ENCODE measurements around the gene TRANK1. TPM values are rescaled to one million over a fixed set of nuclear protein-coding genes. Genes with fewer than 3 reads are reported as not detected.

TRANK1 gene
- total and polyA plus RNA-seq, 10 donors = 5.3 to 75.6 (median 54.2) TPM

- no peak for DNase-seq
- no peak overlapping the region for H3K4me3 ChIP-seq
- no peaks in the 10 kb centered on the region for H3K9me3 ChIP-seq
- 72 to 92% (median 80%) methylated on average over 2 of the region's 2 CpGs for WGBS, 5 donors
- H3K4me1 ChIP-seq = peaks cover 0 to 35% (median 10%) of the 10 kb centered on the region in 6 donors
- peaks cover 0 to 68% (median 23%) of the 10 kb centered on the region in 6 donors for H3K36me3 ChIP-seq
- no peaks in the 10 kb centered on the region for H3K27me3 ChIP-seq (replicated peaks in 1 of 7)
- intact Hi-C loops (cut with DNase I; ENCODE audit: low total_unique reads) = loop anchor here (5.0 kb wide), 1 partner anchor 134 kb away; no protein-coding TSS in a partner anchor
- no peak for TF ChIP-seq POLR2A (IDR thresholded peaks at IDR 0.05)
- H3K27ac ChIP-seq = no peak overlapping the region
Observed at GRCh38 chr3:36866368-36866767, 78.5 kb downstream of the TRANK1 start.

GRCh38 chr3:36864180-36865053 is 80.4 kb downstream of the TRANK1 start:
- Histone ChIP-seq H3K4me3 (no peak overlapping the region), H3K27me3 (replicated peaks in 1 of 7) (no peaks in the 10 kb centered on the region), H3K36me3 (peaks cover 0 to 70% (median 34%) of the 10 kb centered on the region in 6 donors), H3K4me1 (peaks cover 0 to 35% (median 10%) of the 10 kb centered on the region in 6 donors), H3K9me3 (no peaks in the 10 kb centered on the region), H3K27ac (peak overlapping the region in 4 of 8 donors; percentile 1 to 72 (median 54))
- intact Hi-C loops (cut with DNase I; ENCODE audit: low total_unique reads) = loop anchor here (5.0 kb wide), 1 partner anchor 132 kb away; no protein-coding TSS in a partner anchor
- TF ChIP-seq POLR2AphosphoS5 (IDR thresholded peaks at IDR 0.05) (no peak), POLR2A (IDR thresholded peaks at IDR 0.05) (no peak)
- TF ChIP-seq, protein P1, sequence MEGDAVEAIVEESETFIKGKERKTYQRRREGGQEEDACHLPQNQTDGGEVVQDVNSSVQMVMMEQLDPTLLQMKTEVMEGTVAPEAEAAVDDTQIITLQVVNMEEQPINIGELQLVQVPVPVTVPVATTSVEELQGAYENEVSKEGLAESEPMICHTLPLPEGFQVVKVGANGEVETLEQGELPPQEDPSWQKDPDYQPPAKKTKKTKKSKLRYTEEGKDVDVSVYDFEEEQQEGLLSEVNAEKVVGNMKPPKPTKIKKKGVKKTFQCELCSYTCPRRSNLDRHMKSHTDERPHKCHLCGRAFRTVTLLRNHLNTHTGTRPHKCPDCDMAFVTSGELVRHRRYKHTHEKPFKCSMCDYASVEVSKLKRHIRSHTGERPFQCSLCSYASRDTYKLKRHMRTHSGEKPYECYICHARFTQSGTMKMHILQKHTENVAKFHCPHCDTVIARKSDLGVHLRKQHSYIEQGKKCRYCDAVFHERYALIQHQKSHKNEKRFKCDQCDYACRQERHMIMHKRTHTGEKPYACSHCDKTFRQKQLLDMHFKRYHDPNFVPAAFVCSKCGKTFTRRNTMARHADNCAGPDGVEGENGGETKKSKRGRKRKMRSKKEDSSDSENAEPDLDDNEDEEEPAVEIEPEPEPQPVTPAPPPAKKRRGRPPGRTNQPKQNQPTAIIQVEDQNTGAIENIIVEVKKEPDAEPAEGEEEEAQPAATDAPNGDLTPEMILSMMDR (IDR thresholded peaks at IDR 0.05 in 8 of 11, conservative IDR thresholded peaks at IDR 0.05 in 3 of 11) = no peak
- no peak for DNase-seq
- WGBS, 5 donors = 33 to 50% (median 38%) methylated on average over 5 of the region's 5 CpGs

GRCh38 chr3:36862076-36862755 is 82.6 kb downstream of the TRANK1 start:
- intact Hi-C loops (cut with DNase I; ENCODE audit: low total_unique reads) = no loop called here
- TF ChIP-seq POLR2AphosphoS5 (IDR thresholded peaks at IDR 0.05) = no peak
- TF ChIP-seq, protein P1 (IDR thresholded peaks at IDR 0.05 in 8 of 11, conservative IDR thresholded peaks at IDR 0.05 in 3 of 11) = no peak
- TF ChIP-seq POLR2A (IDR thresholded peaks at IDR 0.05) = no peak
- no peak for DNase-seq

DNA sequence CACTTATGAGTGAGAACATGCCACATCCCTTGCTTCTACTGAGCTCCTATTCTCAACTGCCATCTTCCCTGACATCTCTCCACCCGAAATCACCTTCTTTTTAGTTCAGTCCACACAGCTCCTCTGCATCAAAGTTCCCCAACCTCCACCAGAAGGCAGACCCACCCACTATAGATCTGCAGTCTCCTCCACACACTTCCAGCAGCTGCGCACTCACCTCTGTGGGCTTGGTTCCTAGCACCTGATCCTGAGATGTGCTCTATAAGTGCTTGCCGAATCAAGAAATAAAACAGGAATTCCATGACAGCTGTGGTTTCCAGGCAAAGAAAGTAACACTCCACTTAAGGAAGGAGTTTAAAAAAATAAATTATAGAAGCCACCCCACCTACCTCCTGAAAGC is 85.4 kb downstream of the TRANK1 start:
- Histone ChIP-seq H3K9me3 (no peaks in the 10 kb centered on the region), H3K36me3 (peaks cover 0 to 100% (median 78%) of the 10 kb centered on the region in 6 donors), H3K27me3 (replicated peaks in 1 of 7) (no peaks in the 10 kb centered on the region), H3K27ac (no peak overlapping the region), H3K4me1 (peaks cover 0 to 13% (median 5%) of the 10 kb centered on the region in 6 donors), H3K4me3 (no peak overlapping the region)
- intact Hi-C loops (cut with DNase I; ENCODE audit: low total_unique reads) = no loop called here
- WGBS, 5 donors = 94 to 97% (median 96%) methylated on average over 3 of the region's 3 CpGs
- DNase-seq = no peak
- TF ChIP-seq, protein P1 (IDR thresholded peaks at IDR 0.05 in 8 of 11, conservative IDR thresholded peaks at IDR 0.05 in 3 of 11) = no peak
- TF ChIP-seq POLR2A (IDR thresholded peaks at IDR 0.05) (no peak), POLR2AphosphoS5 (IDR thresholded peaks at IDR 0.05) (no peak)

More at GRCh38 chr3:36862076-36862755, 82.6 kb downstream of the TRANK1 start:
- no peaks in the 10 kb centered on the region for H3K27me3 ChIP-seq (replicated peaks in 1 of 7)
- no peak overlapping the region for H3K4me3 ChIP-seq
- WGBS, 5 donors = 97 to 99% (median 98%) methylated on average over 5 of the region's 5 CpGs
- H3K27ac ChIP-seq = no peak overlapping the region
- no peaks in the 10 kb centered on the region for H3K9me3 ChIP-seq
- peaks cover 0 to 84% (median 52%) of the 10 kb centered on the region in 6 donors for H3K36me3 ChIP-seq
- peaks cover 0 to 22% (median 7%) of the 10 kb centered on the region in 6 donors for H3K4me1 ChIP-seq
